Endothelial cell of umbilical vein (primary cell): ENCODE results near the gene NKD1. TPM values are rescaled to one million over a fixed set of nuclear protein-coding genes. Genes with fewer than 3 reads are reported as not detected.
A peak's percentile ranks its signal among the peaks of the same experiment; 100 is the strongest.

ENCODE experiments used
- BruUV-seq: library from RNA; stranded (reverse); fragments of 400-500 nt; replicated peaks from 2 replicates; lab custom pipeline; 2021; lab: Mats Ljungman, UMichigan
- CTCF ChIA-PET: fragments of 300-600, 350-600 bp; sonication (Branson Sonifier 250); formaldehyde crosslinking; loops from one replicate; lab custom pipeline; 2021; ENCODE audit warnings: antibody characterized with exemption, inconsistent platforms; lab: Charles Lee
- POLR2A ChIA-PET: fragments of 300-600, 350-600 bp; sonication (Branson Sonifier 250); formaldehyde crosslinking; loops from one replicate; lab custom pipeline; 2021; ENCODE audit warnings: antibody characterized with exemption, inconsistent platforms; lab: Charles Lee
- DNase-seq: peaks from one replicate; pipeline ENCODE4 v3.0.0-alpha.2; 2011; ENCODE audit warnings: low read depth, low spot score
- FAIRE-seq: peaks from 2 replicates; lab custom pipeline; 2011; peaks lifted over from hg19 to GRCh38; lab: Jason Lieb, UNC
- H2AFZ ChIP-seq: 2 replicates; pipeline ENCODE4 v1.6.0; 2012; ENCODE audit warnings: low read depth, low read length, control low read depth, inconsistent platforms
- H3K27ac ChIP-seq: 2 replicates; pipeline ENCODE4 v1.5.1; 2011; ENCODE audit warnings: low read depth, mild to moderate bottlenecking, control low read depth, low read length, moderate library complexity; ENCODE audit not compliant: insufficient read depth
- H3K27me3 ChIP-seq, 2 experiments: 2 replicates each; pipeline versions ENCODE4 v1.6.0 to v1.6.1; 2011; ENCODE audit warnings: low read length in 2 of 2, mixed read lengths in 1 of 2; ENCODE audit not compliant: control insufficient read depth in 2 of 2, insufficient read depth in 2 of 2
- H3K36me3 ChIP-seq, 2 experiments: 2 replicates in 1 of 2; 3 replicates in 1 of 2; pipeline ENCODE4 v1.5.1; 2011; ENCODE audit warnings: low read length in 2 of 2, mild to moderate bottlenecking in 1 of 2, moderate library complexity in 1 of 2; ENCODE audit not compliant: control insufficient read depth in 2 of 2, insufficient read depth in 2 of 2; ENCODE audit errors: extremely low read depth in 1 of 2
- H3K4me1 ChIP-seq: 3 replicates; pipeline ENCODE4 v1.5.1; 2011; ENCODE audit warnings: mild to moderate bottlenecking, low read length; ENCODE audit not compliant: control insufficient read depth, insufficient read depth; ENCODE audit errors: extremely low read depth
- H3K4me2 ChIP-seq: 2 replicates; pipeline ENCODE4 v1.6.1; 2011; ENCODE audit warnings: low read length, control low read depth, mixed read lengths; ENCODE audit not compliant: insufficient read depth
- H3K4me3 ChIP-seq, 3 experiments: fragments of 200-600 bp in 1 of 3; sonication (generic), shearing (Covaris generic) in 1 of 3; replicated peaks in 1 of 3; 2 replicates each; pipeline ENCODE4 v1.5.1; 2011 to 2016; ENCODE audit warnings: control low read depth in 3 of 3, low read length in 3 of 3, mild to moderate bottlenecking in 2 of 3, inconsistent platforms in 1 of 3, low read depth in 1 of 3, moderate library complexity in 1 of 3; ENCODE audit not compliant: insufficient read depth in 1 of 3
- H3K79me2 ChIP-seq: 2 replicates; pipeline ENCODE4 v1.6.0; 2012; ENCODE audit warnings: low read length, inconsistent platforms; ENCODE audit not compliant: control insufficient read depth, insufficient read depth
- H3K9ac ChIP-seq: replicated peaks from 2 replicates; pipeline ENCODE3; 2011; ENCODE audit warnings: low read length, control low read depth; ENCODE audit not compliant: insufficient read depth; ENCODE audit errors: extremely low read depth
- H3K9me1 ChIP-seq: replicated peaks from 3 replicates; pipeline ENCODE4 v1.6.0; 2011; ENCODE audit warnings: mild to moderate bottlenecking, low read length; ENCODE audit not compliant: control insufficient read depth, insufficient read depth; ENCODE audit errors: extremely low read depth
- H3K9me3 ChIP-seq: replicated peaks from 2 replicates; pipeline ENCODE4 v1.5.1; 2012; ENCODE audit warnings: low read length, inconsistent platforms; ENCODE audit not compliant: control insufficient read depth, insufficient read depth
- H4K20me1 ChIP-seq: replicated peaks from 2 replicates; pipeline ENCODE3; 2011; ENCODE audit warnings: mild to moderate bottlenecking, low read length; ENCODE audit not compliant: control insufficient read depth, insufficient read depth; ENCODE audit errors: extremely low read depth
- EZH2 ChIP-seq: IDR thresholded peaks from 2 replicates; pipeline ENCODE4 v1.6.1; 2012; ENCODE audit warnings: borderline replicate concordance, low read depth, mild to moderate bottlenecking, moderate library complexity, low read length, inconsistent platforms; ENCODE audit not compliant: severe bottlenecking
- FOS ChIP-seq: IDR thresholded peaks from 2 replicates; pipeline ENCODE4 v1.6.1; 2011; ENCODE audit warnings: mild to moderate bottlenecking, low read length, moderate library complexity, borderline replicate concordance; ENCODE audit not compliant: insufficient read depth
- GATA2 ChIP-seq: IDR thresholded peaks from 2 replicates; pipeline ENCODE4 v1.7.0; 2011; ENCODE audit warnings: low read depth, mild to moderate bottlenecking, moderate library complexity, mixed read lengths, low read length; ENCODE audit not compliant: insufficient read length, insufficient read depth
- JUN ChIP-seq: IDR thresholded peaks from 2 replicates; pipeline ENCODE4 v1.6.1; 2011; ENCODE audit warnings: borderline replicate concordance, low read depth; ENCODE audit not compliant: insufficient read length, insufficient read depth
- MYC ChIP-seq: IDR thresholded peaks from one replicate; pipeline ENCODE4 v1.6.1; 2011; ENCODE audit warnings: mild to moderate bottlenecking, low read depth, low read length
- POLR2A ChIP-seq: IDR thresholded peaks from 2 replicates; pipeline ENCODE4 v1.6.1; 2012; ENCODE audit warnings: low read depth, mild to moderate bottlenecking, control low read depth, low read length
- POLR2AphosphoS5 ChIP-seq: IDR thresholded peaks from 2 replicates; pipeline ENCODE4 v1.6.1; 2012; ENCODE audit warnings: low read depth, mild to moderate bottlenecking, control low read depth, low read length, moderate library complexity; ENCODE audit not compliant: insufficient read depth
- dilution Hi-C: fragments of 300-500 bp; cut with MboI; formaldehyde crosslinking; loops from one replicate; pipeline ENCODE4 v1.15.0; 2019; ENCODE audit warnings: low sequenced_read_pairs; ENCODE audit not compliant: extremely low pct_ligation_motif_present
- intact Hi-C: fragments of 100-400 bp; cut with micrococcal nuclease; formaldehyde crosslinking; loops from one replicate; pipeline ENCODE4 v1.10.0; 2022
- polyA plus RNA-seq, 4 experiments: library from polyadenylated mRNA; depleted of rRNA in 3 of 4; stranded (reverse) in 3 of 4; unstranded in 1 of 4; fragments of >200 nt; gene quantifications; 2 replicates each; pipeline versions ENCODE4 v1.2.1 to v1.2.3, GENCODE V29; 2011 to 2012; ENCODE audit warnings: missing spikeins in 1 of 4
- total RNA-seq: library from RNA; stranded (reverse); gene quantifications from 2 replicates; pipeline ENCODE4 v1.2.3, GENCODE V29; 2021
- TF ChIP-seq, protein P1 (sequence below): IDR thresholded peaks from 2 replicates; pipeline ENCODE4 v1.6.1; 2011; ENCODE audit not compliant: insufficient read depth, insufficient read length

NKD1 gene
- total and polyA plus RNA-seq, 2 donors (not counting 3 experiments of a cell fraction or from before 2014, with no cell fraction given) = not detected

- FAIRE-seq = no peak
Observed at GRCh38 chr16:50610331-50611262, 62.4 kb downstream of the NKD1 start.

More at GRCh38 chr16:50610331-50611262, 62.4 kb downstream of the NKD1 start:
- H4K20me1 ChIP-seq = no peaks in the 10 kb centered on the region
- no peaks in the 10 kb centered on the region for H3K36me3 ChIP-seq
- H3K27ac ChIP-seq = no peak overlapping the region
- intact Hi-C loops = loop anchor here (1.0 to 5.0 kb wide), 2 partner anchors 57 to 196 kb away; no protein-coding TSS in a partner anchor
- no peak overlapping the region for H3K4me3 ChIP-seq
- dilution Hi-C loops = no loop called here
- BruUV-seq = no TSS peak
- ChIA-PET CTCF (interaction anchor here (0.6 to 3.5 kb wide), 10 partner anchors 13 to 562 kb away, joined by 3 to 54 read pairs (median 4); no protein-coding TSS in a partner anchor), POLR2A (no interaction called here)
- TF ChIP-seq, protein P1, sequence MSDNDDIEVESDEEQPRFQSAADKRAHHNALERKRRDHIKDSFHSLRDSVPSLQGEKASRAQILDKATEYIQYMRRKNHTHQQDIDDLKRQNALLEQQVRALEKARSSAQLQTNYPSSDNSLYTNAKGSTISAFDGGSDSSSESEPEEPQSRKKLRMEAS = no peak
- TF ChIP-seq GATA2 = no peak
- no peak for TF ChIP-seq POLR2AphosphoS5
- TF ChIP-seq FOS = no peak
- TF ChIP-seq POLR2A = no peak
- no peak for TF ChIP-seq EZH2
- TF ChIP-seq MYC = no peak
- TF ChIP-seq JUN = no peak
- peak overlapping the region; percentile 64 for H2AFZ ChIP-seq
- no peaks in the 10 kb centered on the region for H3K79me2 ChIP-seq
- H3K27me3 ChIP-seq = no peaks in the 10 kb centered on the region
- no peak overlapping the region for H3K9ac ChIP-seq
- H3K4me2 ChIP-seq = no peak overlapping the region
- no peaks in the 10 kb centered on the region for H3K9me1 ChIP-seq
- H3K9me3 ChIP-seq = no peaks in the 10 kb centered on the region
- peaks cover 12% of the 10 kb centered on the region for H3K4me1 ChIP-seq
- no peak for DNase-seq
